GM23248 (cell line): Measurements from ENCODE around the gene PSMD3. TPM values are rescaled to one million over a fixed set of nuclear protein-coding genes. Genes with fewer than 3 reads are reported as not detected.
"Not testable (repeated sequence)": the region's sequence is repeated elsewhere in the genome, so short reads cannot be mapped to it uniquely, and the experiment has no call there.

Source experiments
- DNase-seq: peaks from one replicate; pipeline ENCODE4 v3.0.0-alpha.2; 2015
- H2AFZ ChIP-seq: fragments of 200-600 bp; sonication (generic); 2 replicates; pipeline ENCODE4 v1.6.1; 2016; ENCODE audit warnings: antibody characterized with exemption
- H3F3A ChIP-seq: fragments of 200-600 bp; sonication (generic); 2 replicates; pipeline ENCODE4 v1.6.1; 2016; ENCODE audit warnings: mild to moderate bottlenecking, antibody characterized with exemption, mixed run types; ENCODE audit not compliant: insufficient read depth
- H3K27ac ChIP-seq: fragments of 200-600 bp; sonication (generic); 2 replicates; pipeline ENCODE4 v1.5.1; 2016; ENCODE audit warnings: mild to moderate bottlenecking
- H3K27me3 ChIP-seq: fragments of 200-600 bp; sonication (generic); replicated peaks from 2 replicates; pipeline ENCODE4 v1.6.1; 2016; ENCODE audit warnings: mild to moderate bottlenecking; ENCODE audit not compliant: insufficient read depth
- H3K36me3 ChIP-seq: fragments of 200-600 bp; sonication (generic); 2 replicates; pipeline ENCODE4 v1.6.1; 2016; ENCODE audit warnings: low read depth, mild to moderate bottlenecking
- H3K4me1 ChIP-seq: fragments of 200-600 bp; sonication (generic); 2 replicates; pipeline ENCODE4 v1.6.1; 2016; ENCODE audit warnings: mild to moderate bottlenecking; ENCODE audit not compliant: insufficient read depth
- H3K4me2 ChIP-seq: fragments of 200-600 bp; sonication (generic); one replicate; pipeline ENCODE4 v1.6.1; 2016; ENCODE audit warnings: mild to moderate bottlenecking; ENCODE audit not compliant: unreplicated experiment
- H3K4me3 ChIP-seq: fragments of 200-600 bp; sonication (generic); 2 replicates; pipeline ENCODE4 v1.5.1; 2016; ENCODE audit warnings: mild to moderate bottlenecking
- H3K79me2 ChIP-seq: fragments of 200-600 bp; sonication (generic); 2 replicates; pipeline ENCODE4 v1.6.1; 2016; ENCODE audit warnings: mild to moderate bottlenecking; ENCODE audit not compliant: insufficient read depth
- H3K9ac ChIP-seq: fragments of 200-600 bp; sonication (generic); 2 replicates; pipeline ENCODE4 v1.6.1; 2016; ENCODE audit warnings: mild to moderate bottlenecking
- H3K9me2 ChIP-seq: fragments of 200-600 bp; sonication (generic); 2 replicates; pipeline ENCODE4 v1.6.1; 2016; ENCODE audit warnings: mixed run types, mild to moderate bottlenecking, moderate library complexity; ENCODE audit not compliant: insufficient read depth
- H3K9me3 ChIP-seq: fragments of 200-600 bp; sonication (generic); one replicate; pipeline ENCODE4 v1.6.1; 2017; ENCODE audit warnings: low read depth
- H4K20me1 ChIP-seq: fragments of 200-600 bp; sonication (generic); 2 replicates; pipeline ENCODE4 v1.6.0; 2016; ENCODE audit not compliant: insufficient read depth
- EZH2 ChIP-seq: fragments of 200-600 bp; sonication (generic); IDR thresholded peaks from 2 replicates; pipeline ENCODE4 v1.6.1; 2018; ENCODE audit warnings: antibody characterized with exemption, mild to moderate bottlenecking; ENCODE audit not compliant: insufficient read depth, poor library complexity, severe bottlenecking
- EZH2phosphoT487 ChIP-seq: fragments of 200-600 bp; sonication (generic); IDR thresholded peaks from 2 replicates; pipeline ENCODE4 v1.6.1; 2018; ENCODE audit warnings: antibody characterized with exemption, moderate library complexity, mild to moderate bottlenecking, low read depth; ENCODE audit not compliant: insufficient read depth
- WGBS, 2 experiments: methylation state at CpG; one replicate each; pipeline ENCODE4 v1.1.6; 2015 to 2017; ENCODE audit warnings: low lambda C conversion rate in 2 of 2, low coverage in 1 of 2; ENCODE audit errors: missing lambda C conversion rate in 2 of 2; 5-methylcytosine and 5-hydroxymethylcytosine counted together
- in situ Hi-C: fragments of 300-500 bp; cut with MboI; formaldehyde crosslinking; loops from 2 replicates; pipeline ENCODE4 v1.15.0; 2020
- polyA plus RNA-seq: library from polyadenylated mRNA; unstranded; fragments of >200 nt; fragmentation: Nextera tagmentation; extraction: Ambion mirVana; gene quantifications from 2 replicates; pipeline ENCODE4 v1.2.1, GENCODE V29; 2016
- total RNA-seq: library from RNA; depleted of rRNA; stranded (reverse); fragments of >200 nt; shearing (Covaris generic); gene quantifications from 2 replicates; pipeline ENCODE4 v1.2.3, GENCODE V29; 2014

PSMD3 gene
- total and polyA plus RNA-seq, 2 experiments from 2014 or later: 102 to 116 TPM

GRCh38 chr17:39943702-39944392 lies 36.8 kb upstream of the PSMD3 start:
- Histone ChIP-seq H2AFZ (no peak overlapping the region), H3K9ac (no peak overlapping the region), H3K4me1 (peaks cover 13% of the 10 kb centered on the region), H3K4me2 (no peak overlapping the region), H3K4me3 (no peak overlapping the region), H3K36me3 (no peaks in the 10 kb centered on the region), H3K79me2 (no peaks in the 10 kb centered on the region), H3K9me3 (no peaks in the 10 kb centered on the region), H4K20me1 (no peaks in the 10 kb centered on the region), H3F3A (peaks cover 16% of the 10 kb centered on the region), H3K27ac (no peak overlapping the region), H3K9me2 (no peaks in the 10 kb centered on the region), H3K27me3 (no peaks in the 10 kb centered on the region)
- WGBS, 2 experiments: 77 to 87% methylated on average over 13 to 14 of the region's 14 CpGs
- in situ Hi-C loops: no loop called here
- TF ChIP-seq EZH2 (no peak), EZH2phosphoT487 (no peak)
- DNase-seq: no peak

GRCh38 chr17:39944393-39944711 lies 36.3 kb upstream of the PSMD3 start:
- peaks cover 11% of the 10 kb centered on the region for H3F3A ChIP-seq
- no peak for TF ChIP-seq EZH2phosphoT487
- no peak for TF ChIP-seq EZH2
- WGBS, 2 experiments: 65 to 77% methylated on average over 11 to 16 of the region's 16 CpGs
- no peak overlapping the region for H3K27ac ChIP-seq
- no peaks in the 10 kb centered on the region for H3K79me2 ChIP-seq
- H3K4me2 ChIP-seq: no peak overlapping the region
- H4K20me1 ChIP-seq: no peaks in the 10 kb centered on the region
- DNase-seq: no peak
- no peak overlapping the region for H2AFZ ChIP-seq
- no peaks in the 10 kb centered on the region for H3K9me2 ChIP-seq
- H3K4me3 ChIP-seq: no peak overlapping the region
- peaks cover 8% of the 10 kb centered on the region for H3K4me1 ChIP-seq
- H3K9me3 ChIP-seq: no peaks in the 10 kb centered on the region
- H3K27me3 ChIP-seq: no peaks in the 10 kb centered on the region
- no peak overlapping the region for H3K9ac ChIP-seq
- no peaks in the 10 kb centered on the region for H3K36me3 ChIP-seq
- in situ Hi-C loops: no loop called here

GRCh38 chr17:39946551-39947330 lies 33.9 kb upstream of the PSMD3 start:
- Histone ChIP-seq H4K20me1 (no peaks in the 10 kb centered on the region), H2AFZ (no peak overlapping the region), H3F3A (no peaks in the 10 kb centered on the region), H3K4me2 (no peak overlapping the region), H3K4me1 (no peaks in the 10 kb centered on the region), H3K36me3 (no peaks in the 10 kb centered on the region), H3K79me2 (no peaks in the 10 kb centered on the region), H3K9me2 (no peaks in the 10 kb centered on the region), H3K27me3 (no peaks in the 10 kb centered on the region), H3K27ac (no peak overlapping the region), H3K4me3 (no peak overlapping the region), H3K9me3 (no peaks in the 10 kb centered on the region), H3K9ac (no peak overlapping the region)
- WGBS, 2 experiments: 71 to 72% methylated on average over 15 of the region's 15 CpGs
- in situ Hi-C loops: no loop called here
- TF ChIP-seq EZH2 (no peak), EZH2phosphoT487 (no peak)
- DNase-seq: peak; percentile 17

- H3K9ac ChIP-seq, H4K20me1 ChIP-seq, H3K27me3 ChIP-seq, H3K4me3 ChIP-seq, H3K79me2 ChIP-seq, H3F3A ChIP-seq, H3K4me1 ChIP-seq, in situ Hi-C loops, H3K27ac ChIP-seq, H3K9me2 ChIP-seq, H3K9me3 ChIP-seq, H3K4me2 ChIP-seq, H3K36me3 ChIP-seq, DNase-seq, H2AFZ ChIP-seq: not testable (repeated sequence)
- 85 to 87% methylated on average over 5 of the region's 5 CpGs for WGBS, 2 experiments
Observed at GRCh38 chr17:39948489-39948828, 32.1 kb upstream of the PSMD3 start.
